Measurements from ENCODE around the gene GSK3B. TPM values are rescaled to one million over a fixed set of nuclear protein-coding genes. Genes with fewer than 3 reads are reported as not detected.
A peak's percentile ranks its signal among the peaks of the same experiment; 100 is the strongest.

Gene GSK3B
- total and polyA plus RNA-seq, 10 of the 15 experiments (the other 5 are each of a cell fraction or from before 2014, with no cell fraction given), result 8.5 to 49.8 (median 25.5) TPM

GRCh38 chr3:120094776-120095225 is 554 bp upstream of the GSK3B start:
- in situ Hi-C loops (cut with MboI) (no loop called here), intact Hi-C loops (cut with micrococcal nuclease; ENCODE audit: unreplicated experiment) (loop anchor here (2.0 to 10.0 kb wide), 7 partner anchors 42 to 800 kb away; partner anchors contain the start of genes ARHGAP31, CD80, CFAP91 and LRRC58)
- peak; percentile 99 for FAIRE-seq
- Histone ChIP-seq H3K79me2 (ENCODE audit: control insufficient read depth, insufficient read depth, low read length) (peaks cover 61% of the 10 kb centered on the region), H3K27me3 (replicated peaks in 1 of 2; ENCODE audit: control insufficient read depth in 2 of 2, insufficient read depth in 2 of 2, low read length in 1 of 2) (no peaks in the 10 kb centered on the region), H3K4me1 (ENCODE audit: control insufficient read depth, insufficient read depth, low read length) (no peaks in the 10 kb centered on the region), H3K9ac (ENCODE audit: control insufficient read depth, insufficient read depth, low read length) (peak overlapping the region; percentile 98), H3K4me2 (ENCODE audit: control insufficient read depth, insufficient read depth) (peak overlapping the region; percentile 81; the same call in 1 of the 2 replicates), H3K27ac (ENCODE audit: control insufficient read depth, insufficient read depth) (peak overlapping the region; percentile 94), H3K36me3 (ENCODE audit: control insufficient read depth in 2 of 2, insufficient read depth in 2 of 2, low read length in 1 of 2) (no peaks in the 10 kb centered on the region), H2AFZ (ENCODE audit: control insufficient read depth, low read depth, low read length) (peak overlapping the region; percentile 75; the same call in 1 of the 2 replicates), H3K4me3 (0 out of 2 replicates have a peak overlapping the region, but pooled peaks have one; percentile 93), H4K20me1 (ENCODE audit: control insufficient read depth, insufficient read depth) (no peaks in the 10 kb centered on the region), H3K9me3 (replicated peaks; ENCODE audit: control insufficient read depth, insufficient read depth, low read length) (no peaks in the 10 kb centered on the region)
- SMC1A ChIA-PET (ENCODE audit: uncharacterized antibody, unreplicated experiment), result interaction anchor here (0.7 to 2.2 kb wide), 12 partner anchors 10 to 647 kb away, joined by 3 to 8 read pairs (median 4); partner anchors contain the start of genes GTF2E1, LRRC58 and RABL3
- ATAC-seq, result peak; percentile 76
- WGBS (ENCODE audit: insufficient coverage, insufficient replicate concordance, low lambda C conversion rate, missing lambda C conversion rate), result under 1% methylated on average over 31 of the region's 31 CpGs
- CTCF ChIA-PET, result interaction anchor here (1.0 to 2.2 kb wide), 8 partner anchors 13 to 494 kb away, joined by 3 to 6 read pairs (median 3); no protein-coding TSS in a partner anchor
- peak; percentile 99 for DNase-seq (ENCODE audit: low read depth, low spot score)
- POLR2A ChIA-PET, result interaction anchor here (0.5 to 4.3 kb wide), 20 partner anchors 10 to 837 kb away, joined by 3 to 51 read pairs (median 4); partner anchors contain the start of genes ADPRH, LRRC58 and NDUFB4
- BruUV-seq (replicated peaks), result no TSS peak
- RAD21 ChIA-PET (ENCODE audit: unreplicated experiment), result interaction anchor here (0.8 to 3.5 kb wide), 16 partner anchors 10 to 495 kb away, joined by 3 to 16 read pairs (median 4); partner anchors contain the start of gene LRRC58
- no peak for TF ChIP-seq RCOR1 (conservative IDR thresholded peaks at IDR 0.05; ENCODE audit: low read depth, low read length)
- TF ChIP-seq SREBF2 (IDR thresholded peaks at IDR 0.05; ENCODE audit: low read length), result peak; percentile 75
- TF ChIP-seq POU2F2 (IDR thresholded peaks at IDR 0.05; ENCODE audit: borderline replicate concordance, low read depth, low read length), result no peak
- TF ChIP-seq GATAD2B (conservative IDR thresholded peaks at IDR 0.05; ENCODE audit: low read depth), result no peak
- no peak for TF ChIP-seq JUNB (IDR thresholded peaks at IDR 0.05)
- no peak for TF ChIP-seq WRNIP1 (IDR thresholded peaks at IDR 0.05; ENCODE audit: borderline replicate concordance, low read depth, low read length)
- TF ChIP-seq NRF1 (conservative IDR thresholded peaks at IDR 0.05; ENCODE audit: low read depth, low read length), result 0 out of 2 replicates have a peak, but pooled peaks have one; percentile 14
- no peak for TF ChIP-seq ATF3 (IDR thresholded peaks at IDR 0.05; ENCODE audit: borderline replicate concordance, extremely low read depth, low read depth, low read length)
- no peak for TF ChIP-seq RELA (IDR thresholded peaks at IDR 0.05; ENCODE audit: borderline replicate concordance, partially characterized antibody)
- TF ChIP-seq SMARCA5 (IDR thresholded peaks at IDR 0.05), result no peak
- TF ChIP-seq NKRF (conservative IDR thresholded peaks at IDR 0.05), result no peak
- no peak for TF ChIP-seq NR2C2 (IDR thresholded peaks at IDR 0.05; ENCODE audit: borderline replicate concordance, control insufficient read depth, insufficient read length, low read depth)
- 0 out of 2 replicates have a peak, but pooled peaks have one; percentile 8 for TF ChIP-seq ATF7 (IDR thresholded peaks at IDR 0.05; ENCODE audit: low read depth)
- no peak for TF ChIP-seq YBX1 (IDR thresholded peaks at IDR 0.05)
- TF ChIP-seq CREB1 (IDR thresholded peaks at IDR 0.05; ENCODE audit: low read depth), result peak; percentile 82; the same call in 1 of the 2 replicates
- TF ChIP-seq ZBTB40 (IDR thresholded peaks at IDR 0.05; ENCODE audit: borderline replicate concordance), result no peak; the same call in 1 of the 2 replicates
- TF ChIP-seq HDGF (IDR thresholded peaks at IDR 0.05), result peak; percentile 92
- TF ChIP-seq RBBP5 (conservative IDR thresholded peaks at IDR 0.05), result no peak
- no peak for TF ChIP-seq IKZF1 (conservative IDR thresholded peaks at IDR 0.05)
